Measurements from ENCODE around the gene FAM43A.

Gene FAM43A

DNA sequence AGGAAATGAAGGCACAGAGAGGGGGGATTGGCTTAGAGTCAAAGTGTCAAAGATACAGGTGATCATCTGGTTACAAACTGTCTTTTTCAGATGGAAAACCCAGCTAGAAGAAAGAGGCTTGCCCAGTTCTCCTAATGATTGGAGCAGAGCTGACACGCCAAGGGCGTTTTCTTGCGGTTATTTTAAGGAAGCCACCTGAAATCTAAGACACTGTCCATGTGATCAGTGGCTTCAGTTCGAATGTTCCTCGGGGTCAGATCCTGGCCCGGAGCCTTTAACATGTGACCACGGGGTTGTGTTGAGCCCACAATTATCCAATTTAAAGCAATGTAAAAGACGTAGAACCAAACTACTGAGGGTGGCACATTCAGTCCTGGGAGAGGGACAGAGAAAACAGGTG is 19.5 kb downstream of the FAM43A start:
- DNase-seq (ENCODE audit: insufficient read length, low spot score), result no peak
- no peak for FAIRE-seq

DNA sequence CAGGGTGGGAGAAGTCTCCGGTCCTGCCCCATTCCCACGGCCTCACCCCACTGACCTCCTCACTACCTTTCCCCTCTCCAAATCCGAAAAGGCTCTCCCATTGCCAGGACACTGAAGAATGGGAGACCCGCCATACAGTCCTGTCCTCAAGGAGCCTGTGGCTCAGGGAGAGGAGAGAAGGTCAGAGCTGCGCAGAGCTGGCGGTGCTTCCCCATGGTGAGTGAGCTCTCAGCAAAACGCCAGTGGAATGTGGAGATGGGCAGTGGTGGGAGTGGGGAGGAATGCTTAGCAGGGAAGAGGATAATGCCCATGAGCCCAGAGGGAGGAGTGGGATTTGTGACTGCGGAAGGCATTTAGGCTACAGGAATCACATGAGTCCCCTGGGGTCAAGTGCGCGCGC is 20.1 kb downstream of the FAM43A start:
- no peak for DNase-seq (ENCODE audit: insufficient read length, low spot score)
- no peak for FAIRE-seq

DNA sequence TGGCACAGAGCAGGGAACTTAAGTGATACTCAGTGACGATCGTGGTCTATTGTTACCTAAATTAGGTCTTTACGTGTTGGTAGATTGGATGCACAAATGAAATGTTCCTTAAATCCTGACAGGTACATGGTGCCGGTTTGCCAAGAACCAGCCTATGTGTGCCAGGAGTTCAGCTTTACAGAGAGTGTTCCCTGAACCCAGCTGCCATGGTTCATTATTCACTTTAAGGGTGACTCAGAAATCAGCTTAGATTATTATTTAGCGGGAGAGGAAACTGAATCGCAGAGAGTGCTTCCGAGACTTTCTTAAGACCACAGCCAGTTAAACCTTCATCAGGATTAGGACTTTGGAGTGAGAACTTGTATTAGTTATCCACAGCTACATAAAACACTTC is 21.5 kb downstream of the FAM43A start:
- FAIRE-seq (no peak), DNase-seq (ENCODE audit: insufficient read length, low spot score) (no peak)

DNA sequence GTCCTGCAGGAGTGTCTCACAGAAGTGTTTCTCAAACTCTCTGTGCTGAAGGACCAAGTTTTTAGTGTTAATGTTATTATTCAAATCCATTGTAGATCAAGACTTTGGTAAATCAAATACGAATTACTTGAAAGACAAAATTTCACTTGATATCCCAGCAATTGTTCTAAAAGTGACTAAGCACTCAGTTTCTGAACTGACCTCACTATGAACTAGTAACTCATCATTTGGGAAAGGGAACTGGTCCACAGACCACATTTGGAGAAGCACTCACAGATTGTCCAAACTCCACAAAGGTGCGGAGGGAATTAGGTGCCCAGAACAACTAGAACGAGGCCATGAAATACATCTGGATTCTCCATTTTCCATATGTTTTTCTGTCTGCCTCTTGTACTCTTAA is 25.6 kb downstream of the FAM43A start:
- FAIRE-seq (no peak), DNase-seq (ENCODE audit: insufficient read length, low spot score) (no peak)

DNA sequence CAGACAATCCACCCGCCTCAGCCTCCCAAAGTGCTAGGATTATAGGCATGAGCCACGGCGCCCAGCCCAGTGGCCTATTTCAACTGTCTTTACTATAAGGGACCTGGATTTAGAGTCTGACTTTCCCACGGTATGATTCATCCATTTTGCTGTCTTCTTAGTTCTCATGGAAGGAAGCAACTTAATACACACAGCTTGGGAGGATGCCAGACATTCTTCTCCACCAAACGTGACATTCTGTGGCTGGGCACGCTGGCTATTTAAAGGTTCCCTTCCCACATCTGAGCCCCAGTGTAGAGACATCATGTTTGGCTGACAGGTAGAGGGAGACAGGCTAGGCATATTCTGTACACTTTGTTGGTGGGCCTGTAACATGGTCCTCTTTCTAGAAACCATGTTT is 26.2 kb downstream of the FAM43A start:
- FAIRE-seq, result peak; percentile 49
- DNase-seq (ENCODE audit: insufficient read length, low spot score), result peak; percentile 88

- FAIRE-seq, result no peak
- no peak for DNase-seq (ENCODE audit: insufficient read length, low spot score)
Measured at GRCh38 chr3:194713299-194714136, 27.8 kb downstream of the FAM43A start.

- DNase-seq (ENCODE audit: insufficient read length, low spot score) (no peak), FAIRE-seq (no peak)
Measured at GRCh38 chr3:194714137-194714455, 28.4 kb downstream of the FAM43A start.

- no peak for FAIRE-seq
- DNase-seq (ENCODE audit: insufficient read length, low spot score), result no peak
Measured at GRCh38 chr3:194714564-194714963, 28.9 kb downstream of the FAM43A start.

GRCh38 chr3:194715022-194715800 is 29.5 kb downstream of the FAM43A start:
- DNase-seq (ENCODE audit: insufficient read length, low spot score) (no peak), FAIRE-seq (no peak)

DNA sequence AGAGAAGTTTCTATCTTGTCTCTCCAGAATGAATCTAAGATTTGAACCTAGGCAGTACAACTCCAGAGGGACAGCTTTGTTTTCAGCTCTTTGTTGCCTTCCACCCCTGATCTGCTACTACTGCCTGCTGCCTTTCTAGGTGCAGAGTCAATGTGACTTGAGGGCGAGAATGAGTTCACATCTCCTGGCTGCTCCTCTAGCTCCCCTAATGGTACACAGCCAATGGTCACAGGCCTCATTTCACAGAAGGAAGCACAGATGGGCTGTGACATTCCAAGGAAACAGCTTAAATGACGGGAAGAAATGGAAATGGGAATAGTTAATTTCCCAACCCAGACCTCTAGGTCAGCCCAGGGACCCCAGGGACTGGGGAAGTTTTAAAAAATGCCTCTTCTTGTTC is 32.4 kb downstream of the FAM43A start:
- FAIRE-seq (no peak), DNase-seq (ENCODE audit: insufficient read length, low spot score) (no peak)

- DNase-seq (ENCODE audit: insufficient read length, low spot score) (no peak), FAIRE-seq (no peak)
Measured at GRCh38 chr3:194720048-194720447, 34.4 kb downstream of the FAM43A start.

GRCh38 chr3:194723846-194724618 is 38.3 kb downstream of the FAM43A start:
- no peak for FAIRE-seq
- no peak for DNase-seq (ENCODE audit: insufficient read length, low spot score)

GRCh38 chr3:194725346-194725745 is 39.7 kb downstream of the FAM43A start:
- DNase-seq (ENCODE audit: insufficient read length, low spot score), result no peak
- FAIRE-seq, result no peak

DNA sequence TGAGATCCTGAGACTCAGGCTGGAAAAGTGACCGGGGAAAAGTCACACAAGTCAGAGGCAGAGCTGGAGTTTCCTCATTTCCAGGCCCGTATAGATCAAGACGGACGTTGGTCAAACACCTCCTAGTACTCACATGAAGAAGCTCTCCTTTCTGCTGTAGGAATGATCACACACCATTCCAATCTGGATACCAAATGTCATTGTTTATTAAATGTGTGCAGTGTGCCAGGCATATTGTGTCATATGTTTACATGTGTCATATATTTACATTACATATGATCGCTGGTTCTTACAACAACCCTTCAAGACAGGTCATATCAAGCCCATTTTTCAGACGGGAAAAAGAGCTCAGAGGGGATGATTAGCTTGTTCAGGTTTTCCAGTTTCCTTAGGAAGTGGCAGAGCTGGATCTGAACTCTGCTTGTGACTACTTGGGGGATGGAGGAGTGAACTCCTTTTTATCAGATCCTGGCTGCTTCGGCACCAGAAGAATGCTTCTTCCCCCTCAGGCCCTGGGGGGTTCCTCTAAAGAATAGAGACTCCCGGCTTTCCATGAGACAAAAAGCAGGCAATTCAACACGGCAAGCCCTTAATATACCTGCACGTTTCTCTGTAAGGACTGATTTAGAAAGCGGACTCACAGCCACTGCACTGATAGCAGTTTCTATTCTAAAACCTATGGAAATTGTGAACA is 41.9 kb downstream of the FAM43A start:
- DNase-seq (ENCODE audit: insufficient read length, low spot score), result no peak
- FAIRE-seq, result no peak

DNA sequence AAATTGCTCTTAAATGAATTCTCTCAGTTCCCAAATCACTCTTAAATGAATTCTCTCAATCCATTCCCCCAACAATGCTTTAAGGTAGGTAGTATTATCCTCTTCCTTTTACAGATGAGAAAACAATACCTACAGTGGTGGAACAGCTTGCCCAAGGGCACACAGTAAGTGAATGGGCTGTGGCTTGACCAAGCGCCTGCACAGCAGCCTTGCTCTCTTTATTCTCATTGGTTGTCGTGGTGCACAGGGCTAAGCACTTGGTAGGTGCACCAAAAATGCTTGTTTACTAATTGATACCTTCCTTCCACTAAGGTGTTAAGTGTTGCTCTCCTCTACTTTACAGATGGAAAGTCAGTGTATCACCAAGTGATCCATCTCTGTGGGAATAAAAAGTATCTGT is 43.3 kb downstream of the FAM43A start:
- DNase-seq (ENCODE audit: insufficient read length, low spot score) (no peak), FAIRE-seq (no peak)

- no peak for DNase-seq (ENCODE audit: insufficient read length, low spot score)
- no peak for FAIRE-seq
Measured at GRCh38 chr3:194730365-194730764, 44.7 kb downstream of the FAM43A start.

- DNase-seq (ENCODE audit: insufficient read length, low spot score), result no peak
- FAIRE-seq, result no peak
Measured at GRCh38 chr3:194731506-194732073, 45.9 kb downstream of the FAM43A start.

- no peak for FAIRE-seq
- no peak for DNase-seq (ENCODE audit: insufficient read length, low spot score)
Measured at GRCh38 chr3:194732617-194733016, 46.9 kb downstream of the FAM43A start.

DNA sequence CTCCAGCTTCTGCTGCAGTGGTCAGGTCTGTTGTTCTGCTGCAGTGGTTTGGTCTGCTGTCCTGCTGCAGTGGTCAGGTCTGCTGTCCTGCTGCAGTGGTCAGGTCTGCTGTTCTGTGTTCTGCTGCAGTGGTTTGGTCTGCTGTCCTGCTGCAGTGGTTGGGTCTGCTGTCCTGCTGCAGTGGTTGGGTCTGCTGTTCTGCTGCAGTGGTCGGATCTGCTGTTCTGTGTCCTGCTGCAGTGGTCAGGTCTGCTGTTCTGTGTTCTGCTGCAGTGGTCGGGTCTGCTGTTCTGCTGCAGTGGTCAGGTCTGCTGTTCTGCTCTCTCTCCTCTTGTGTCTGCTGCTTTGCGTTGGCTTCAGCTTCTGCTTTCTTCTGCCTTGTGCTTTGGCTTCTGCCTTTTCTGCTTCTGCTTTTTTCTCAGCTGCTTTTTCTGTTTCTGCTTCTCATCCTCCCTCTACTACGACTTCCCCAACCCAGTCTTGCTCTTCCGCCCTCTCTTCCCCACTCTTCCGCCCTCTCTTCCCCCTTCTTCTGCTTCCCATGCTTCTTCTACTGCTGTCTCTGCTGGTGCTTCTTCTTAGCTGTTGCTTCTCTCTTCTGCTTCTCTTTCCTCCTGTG is 50.7 kb downstream of the FAM43A start:
- no peak for FAIRE-seq

More for the DNA sequence above, 50.7 kb downstream of the FAM43A start:
- no peak for DNase-seq (ENCODE audit: insufficient read length, low spot score)
